ENCODE results near the gene OR6X1.
"Not testable (repeated sequence)": the region's sequence is repeated elsewhere in the genome, so short reads cannot be mapped to it uniquely, and the experiment has no call there.

Gene OR6X1

GRCh38 chr11:123753110-123753509 lies 1.2 kb downstream of the OR6X1 start:
- DNase-seq (ENCODE audit: low read depth in 2 of 2), result no peak

GRCh38 chr11:123751781-123752180 lies 2.5 kb downstream of the OR6X1 start:
- DNase-seq (ENCODE audit: low read depth in 2 of 2), result no peak

- DNase-seq (ENCODE audit: low read depth in 2 of 2), result not testable (repeated sequence)
Measured at GRCh38 chr11:123748349-123748748, 6.0 kb downstream of the OR6X1 start.

GRCh38 chr11:123745764-123746451 lies 8.4 kb downstream of the OR6X1 start:
- no peak for DNase-seq (ENCODE audit: low read depth in 2 of 2)

GRCh38 chr11:123742724-123743120 lies 11.6 kb downstream of the OR6X1 start:
- no peak for DNase-seq (ENCODE audit: low read depth in 2 of 2)

- no peak for DNase-seq (ENCODE audit: low read depth in 2 of 2)
Measured at GRCh38 chr11:123742031-123742723, 12.1 kb downstream of the OR6X1 start.

- peak; percentile 86 to 88 for DNase-seq (ENCODE audit: low read depth in 2 of 2)
Measured at GRCh38 chr11:123741159-123742030, 12.9 kb downstream of the OR6X1 start, which contains the start of gene ZNF202. Gene ZNF202, minus strand, starts transcription at chr11:123741660. Its CDS starts 10,772 bp downstream, at chr11:123730888.

- DNase-seq (ENCODE audit: low read depth in 2 of 2), result no peak
Measured at GRCh38 chr11:123740787-123741158, 13.5 kb downstream of the OR6X1 start.

GRCh38 chr11:123738374-123738773 lies 15.9 kb downstream of the OR6X1 start:
- no peak for DNase-seq (ENCODE audit: low read depth in 2 of 2)

- DNase-seq (ENCODE audit: low read depth in 2 of 2), result no peak
Measured at GRCh38 chr11:123736769-123737168, 17.5 kb downstream of the OR6X1 start.

GRCh38 chr11:123729602-123730001 lies 24.7 kb downstream of the OR6X1 start:
- no peak for DNase-seq (ENCODE audit: low read depth in 2 of 2)

GRCh38 chr11:123725995-123726655 lies 28.2 kb downstream of the OR6X1 start:
- DNase-seq (ENCODE audit: low read depth in 2 of 2), result no peak

GRCh38 chr11:123719452-123719851 lies 34.9 kb downstream of the OR6X1 start:
- no peak for DNase-seq (ENCODE audit: low read depth in 2 of 2)

GRCh38 chr11:123718469-123718868 lies 35.8 kb downstream of the OR6X1 start:
- DNase-seq (ENCODE audit: low read depth in 2 of 2), result no peak

- DNase-seq (ENCODE audit: low read depth in 2 of 2), result no peak
Measured at GRCh38 chr11:123718063-123718462, 36.3 kb downstream of the OR6X1 start.

GRCh38 chr11:123712627-123713026 lies 41.7 kb downstream of the OR6X1 start:
- DNase-seq (ENCODE audit: low read depth in 2 of 2), result not testable (repeated sequence)

- DNase-seq (ENCODE audit: low read depth in 2 of 2), result peak; percentile 8 to 39
Measured at GRCh38 chr11:123707606-123708205, 46.6 kb downstream of the OR6X1 start.

GRCh38 chr11:123707206-123707605 lies 47.1 kb downstream of the OR6X1 start:
- DNase-seq (ENCODE audit: low read depth in 2 of 2), result no peak

- no peak for DNase-seq (ENCODE audit: low read depth in 2 of 2)
Measured at GRCh38 chr11:123704341-123704740, 50.0 kb downstream of the OR6X1 start.
